HFF-Myc (cell line): ENCODE results near the gene GNPTAB.

Experiments used
- DNase-seq: peaks from one replicate; pipeline ENCODE4 v3.0.0-alpha.2; 2011; ENCODE audit warnings: low read depth; ENCODE audit errors: extremely low read depth
- H3K4me3 ChIP-seq: replicated peaks from 2 replicates; pipeline ENCODE4 v1.5.1; 2011; ENCODE audit warnings: low read depth, mild to moderate bottlenecking, control low read depth, low read length
- CTCF ChIP-seq: IDR thresholded peaks from 2 replicates; pipeline ENCODE4 v1.5.1; 2012; ENCODE audit warnings: mild to moderate bottlenecking, low read depth, low read length, control low read depth; ENCODE audit errors: missing control alignments

GNPTAB gene

GRCh38 chr12:101847325-101847724 lies 16.6 kb upstream of the GNPTAB start:
- no peak overlapping the region for H3K4me3 ChIP-seq
- no peak for DNase-seq
- TF ChIP-seq CTCF, result no peak

DNA sequence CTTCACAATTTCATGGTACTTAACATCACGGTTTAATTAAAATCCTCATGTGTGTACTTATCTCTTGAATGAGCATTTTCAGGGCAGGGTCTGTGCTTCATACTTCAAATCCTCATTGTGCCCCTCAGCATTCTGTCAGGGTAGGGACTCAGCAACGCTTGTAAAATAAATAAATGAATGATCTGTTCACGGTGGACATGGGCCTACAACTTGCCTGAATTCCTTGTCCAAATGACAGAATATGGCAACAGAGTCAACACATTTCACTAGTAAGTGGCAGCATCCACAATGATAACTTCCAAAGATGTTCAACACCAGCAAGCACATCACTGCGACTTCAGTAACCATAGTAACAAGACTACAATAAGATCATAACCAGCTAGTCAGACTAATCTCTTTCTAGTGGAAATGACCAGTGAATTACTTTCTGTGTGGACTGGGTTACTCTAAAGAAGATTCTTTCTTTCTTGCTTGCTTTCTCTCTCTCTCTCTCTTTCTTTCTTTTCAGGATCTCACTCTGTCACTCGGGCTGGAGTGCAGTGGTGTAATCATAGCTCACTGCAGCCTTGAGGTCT lies 14.5 kb upstream of the GNPTAB start:
- TF ChIP-seq CTCF, result no peak
- no peak overlapping the region for H3K4me3 ChIP-seq
- no peak for DNase-seq

DNA sequence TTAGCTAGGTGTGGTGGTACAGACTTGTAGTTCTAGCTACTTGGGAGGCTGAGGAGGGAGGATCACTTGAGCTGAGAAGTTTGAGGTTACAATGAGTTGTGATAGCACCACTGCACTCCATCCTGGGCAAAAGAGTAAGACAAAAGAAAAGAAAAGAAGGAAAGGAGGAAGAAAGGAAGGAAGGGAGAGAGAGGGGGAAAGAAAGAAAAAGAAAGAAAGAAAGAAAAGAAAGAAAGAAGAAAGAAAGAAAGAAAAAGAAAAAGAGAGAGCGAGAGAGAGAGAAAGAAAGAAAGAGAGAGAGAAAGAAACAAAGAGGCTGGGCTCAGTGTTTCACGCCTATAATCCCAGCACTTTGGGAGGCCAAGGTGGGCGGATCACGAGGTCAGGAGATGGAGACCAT lies 10.3 kb upstream of the GNPTAB start:
- no peak overlapping the region for H3K4me3 ChIP-seq
- no peak for TF ChIP-seq CTCF
- no peak for DNase-seq

DNA sequence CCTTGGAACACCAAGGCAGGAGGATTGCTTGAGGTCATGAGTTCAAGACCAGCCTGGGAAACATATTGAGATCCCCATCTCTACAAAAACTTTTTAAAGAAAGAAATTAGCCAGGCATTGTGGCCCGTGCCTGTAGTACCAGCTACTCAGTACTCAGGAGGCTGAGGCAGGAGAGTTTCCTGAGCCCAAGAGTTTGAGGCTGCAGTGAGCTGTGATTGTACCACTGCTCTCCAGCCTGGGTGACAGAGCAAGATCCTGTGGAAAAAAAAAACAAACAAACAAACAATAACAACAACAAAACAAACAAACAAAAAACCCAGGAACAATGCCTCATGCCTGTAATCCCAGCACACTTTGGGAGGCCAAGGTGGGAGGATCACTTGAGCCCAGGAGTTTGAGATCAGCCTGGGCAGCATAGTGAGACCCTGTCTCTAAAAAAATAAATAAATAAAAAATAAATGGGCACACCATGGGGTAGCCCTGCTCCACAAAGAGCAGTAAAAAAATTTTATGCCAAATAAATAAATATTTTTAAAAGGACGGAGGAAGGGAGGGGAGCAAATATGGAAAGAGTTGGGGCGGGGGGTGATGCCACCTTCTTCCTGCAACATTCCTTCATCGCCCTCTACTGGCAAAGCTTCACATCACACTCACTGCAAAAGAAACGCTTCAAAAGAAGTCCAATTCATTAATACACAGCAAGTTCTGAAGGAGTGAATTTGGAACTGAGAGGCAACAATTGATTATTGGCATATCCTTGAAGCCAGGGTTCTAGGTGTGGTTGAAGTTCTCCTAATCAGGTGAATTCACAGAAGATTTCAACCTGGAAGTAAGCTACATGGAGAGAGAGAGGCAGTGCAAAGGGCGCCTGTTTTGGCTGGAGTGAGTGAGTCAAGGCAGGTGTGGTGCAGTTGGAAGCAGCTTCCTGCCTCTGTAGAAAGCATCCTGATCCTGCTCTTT lies 8.8 kb upstream of the GNPTAB start:
- TF ChIP-seq CTCF, result peak; percentile 86
- DNase-seq, result peak; percentile 32
- H3K4me3 ChIP-seq, result no peak overlapping the region

- no peak overlapping the region for H3K4me3 ChIP-seq
- DNase-seq, result no peak
- no peak for TF ChIP-seq CTCF
Measured at GRCh38 chr12:101838628-101839323, 8.0 kb upstream of the GNPTAB start.

- H3K4me3 ChIP-seq, result no peak overlapping the region
- no peak for DNase-seq
- TF ChIP-seq CTCF, result no peak
Measured at GRCh38 chr12:101832030-101832429, 1.3 kb upstream of the GNPTAB start.
